Measurements from ENCODE around the gene ODAPH.
"Not testable (repeated sequence)": the region's sequence is repeated elsewhere in the genome, so short reads cannot be mapped to it uniquely, and the experiment has no call there.

GRCh38 chr4:75537308-75537707 is 18.6 kb upstream of the ODAPH start:
- not testable (repeated sequence) for TF ChIP-seq CTCF, POLR2A (IDR thresholded peaks at IDR 0.05)
